DMS114 treated with DMSO at 0.1 percent for 48 hours (cell line): Measurements from ENCODE around the gene HJV.
"Not testable (repeated sequence)": the region's sequence is repeated elsewhere in the genome, so short reads cannot be mapped to it uniquely, and the experiment has no call there.

Experiments
- DNase-seq: peaks from one replicate; lab custom pipeline; 2025; ENCODE audit not compliant: unreplicated experiment; lab: John Stamatoyannopoulos, UW

Gene HJV

DNA sequence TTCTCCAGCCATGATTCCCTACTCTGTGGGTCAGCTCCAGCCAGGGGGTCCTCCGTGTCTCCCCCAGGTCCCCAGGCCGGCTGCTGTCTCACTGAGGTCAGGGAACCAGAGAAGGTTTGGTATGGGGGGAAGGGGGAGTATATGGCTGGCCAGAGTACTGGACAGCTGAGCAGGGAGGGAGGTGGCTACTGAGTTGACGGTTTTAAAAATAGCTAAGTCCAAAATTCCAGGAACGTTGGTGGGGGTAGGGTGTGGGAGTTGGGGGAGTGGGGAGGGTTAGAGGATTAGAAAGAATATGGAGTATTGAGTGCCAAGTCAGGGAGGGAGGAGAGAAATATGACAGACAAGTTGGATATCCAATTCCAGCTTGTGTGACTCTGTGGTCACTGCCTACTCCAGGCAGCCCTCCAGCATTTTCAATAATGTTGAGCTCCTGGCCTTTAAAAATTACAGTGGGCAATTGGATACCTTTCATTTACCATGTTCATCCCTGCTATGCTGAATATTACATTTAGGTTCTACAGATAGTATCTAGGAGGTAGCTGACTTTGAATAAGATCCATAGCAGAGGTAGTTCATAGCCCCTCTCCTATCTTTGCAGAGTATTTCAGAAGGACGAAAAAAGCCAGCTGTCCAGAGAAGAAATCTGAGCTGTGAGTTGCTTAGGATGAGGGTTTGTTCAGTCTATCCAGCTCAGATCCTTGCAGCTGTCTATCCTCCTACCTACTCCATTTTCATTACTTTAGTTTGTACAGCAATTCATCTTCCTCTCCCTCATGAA lies at the start of gene HJV:
Gene HJV, minus strand, starts transcription at position 114 of the 781 bp plus-strand sequence. CDS start 1,504 bp downstream, outside the sequence.
- DNase-seq: no peak

DNA sequence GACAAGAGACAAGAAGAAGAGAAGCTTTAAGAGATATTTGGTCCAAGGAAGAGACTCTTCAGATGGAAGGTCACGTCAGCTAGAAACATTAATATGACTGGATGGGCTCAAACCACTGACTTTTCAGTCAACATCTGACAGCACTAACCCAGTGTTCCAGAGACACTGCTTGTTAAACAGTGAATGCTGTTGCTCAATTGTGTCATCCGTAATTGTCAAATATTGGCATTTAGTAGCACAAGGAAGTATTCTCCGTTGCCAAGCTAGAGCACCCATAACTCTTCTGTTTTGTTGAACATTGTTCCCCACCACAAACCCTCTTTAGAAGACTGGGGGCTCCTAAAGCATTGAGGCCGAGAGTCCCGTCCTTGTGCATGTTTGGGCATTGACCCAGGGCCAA lies 37.6 kb upstream of the HJV start:
- DNase-seq: not testable (repeated sequence)

GRCh38 chr1:146051852-146052676 lies 30.5 kb upstream of the HJV start:
- DNase-seq: peak; percentile 96

DNA sequence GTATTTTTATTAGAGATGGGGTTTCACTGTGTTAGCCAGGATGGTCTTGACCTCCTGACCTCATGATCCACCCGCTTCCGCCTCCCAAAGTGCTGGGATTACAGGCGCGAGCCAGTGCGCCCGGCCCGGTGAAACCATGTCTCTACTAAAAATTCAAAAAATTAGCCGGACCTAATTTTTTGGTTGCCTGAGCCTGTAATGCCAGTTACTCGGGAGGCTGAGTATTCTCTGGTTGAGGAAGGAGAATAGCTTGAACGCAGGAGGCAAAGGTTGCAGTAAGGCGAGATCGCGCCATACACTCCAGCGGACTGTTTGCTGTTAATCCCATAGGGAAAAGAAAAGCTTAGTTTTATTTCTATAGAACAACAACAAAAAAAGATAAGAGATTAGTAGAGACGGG lies 29.9 kb upstream of the HJV start:
- DNase-seq: no peak

DNA sequence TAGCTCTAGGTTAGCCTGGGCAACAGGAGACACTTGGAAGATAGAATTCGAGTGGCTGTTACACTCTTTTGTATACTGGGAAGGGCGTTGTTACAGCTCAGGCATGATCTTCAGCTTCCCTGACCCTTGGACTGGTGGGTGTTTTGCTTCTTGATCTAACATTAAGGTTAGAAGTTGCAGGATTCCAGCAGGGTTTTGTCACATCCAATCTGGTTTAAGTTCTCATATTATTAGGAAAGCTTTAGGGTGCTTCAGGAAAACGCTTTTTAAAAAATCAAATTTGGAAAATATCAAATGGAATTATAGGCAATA lies 29.1 kb upstream of the HJV start:
- not testable (repeated sequence) for DNase-seq

- DNase-seq: not testable (repeated sequence)
Observed at GRCh38 chr1:146049866-146050651, 28.5 kb upstream of the HJV start.

GRCh38 chr1:146049436-146049835 lies 27.9 kb upstream of the HJV start:
- DNase-seq: no peak

GRCh38 chr1:146048514-146049115 lies 27.1 kb upstream of the HJV start:
- DNase-seq: not testable (repeated sequence)

- no peak for DNase-seq
Observed at GRCh38 chr1:146046664-146047063, 25.1 kb upstream of the HJV start.

GRCh38 chr1:146039844-146040194 lies 18.3 kb upstream of the HJV start:
- DNase-seq: no peak

GRCh38 chr1:146036965-146037646 lies 15.6 kb upstream of the HJV start:
- peak; percentile 96 for DNase-seq

DNA sequence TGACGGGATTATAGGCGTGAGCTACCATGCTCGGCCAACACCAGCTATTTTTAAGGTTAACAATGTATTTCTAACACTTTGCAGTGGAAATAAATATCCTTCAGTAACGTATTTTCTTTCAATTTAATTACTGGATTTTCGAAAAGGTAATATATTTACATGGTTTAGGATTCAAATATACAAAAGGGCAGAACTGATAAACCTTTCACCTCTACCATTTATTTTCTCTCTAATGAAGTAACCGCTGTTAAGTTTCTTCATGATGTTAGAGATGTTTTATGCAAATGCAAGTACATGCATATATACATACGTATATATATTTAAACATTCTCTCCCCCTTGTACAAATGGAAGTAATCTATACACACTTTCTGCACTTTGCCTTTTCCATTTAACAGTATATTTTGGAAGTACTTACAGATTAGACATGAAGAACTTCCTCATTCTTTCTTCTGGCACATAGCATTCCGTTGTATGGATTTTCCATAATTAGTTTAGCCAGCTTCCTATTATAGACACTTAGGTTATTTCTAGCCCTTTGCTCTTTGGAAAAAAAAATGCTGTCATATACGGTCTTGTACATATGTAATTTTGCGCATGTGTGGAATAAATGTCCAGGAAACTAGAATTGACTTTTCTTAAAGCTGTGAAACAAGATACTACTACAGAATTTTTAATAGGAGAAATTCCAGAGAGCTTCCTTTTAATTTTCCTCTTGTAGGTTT lies 14.9 kb upstream of the HJV start:
- peak; percentile 91 for DNase-seq

GRCh38 chr1:146035048-146035423 lies 13.5 kb upstream of the HJV start:
- DNase-seq: peak; percentile 85

DNA sequence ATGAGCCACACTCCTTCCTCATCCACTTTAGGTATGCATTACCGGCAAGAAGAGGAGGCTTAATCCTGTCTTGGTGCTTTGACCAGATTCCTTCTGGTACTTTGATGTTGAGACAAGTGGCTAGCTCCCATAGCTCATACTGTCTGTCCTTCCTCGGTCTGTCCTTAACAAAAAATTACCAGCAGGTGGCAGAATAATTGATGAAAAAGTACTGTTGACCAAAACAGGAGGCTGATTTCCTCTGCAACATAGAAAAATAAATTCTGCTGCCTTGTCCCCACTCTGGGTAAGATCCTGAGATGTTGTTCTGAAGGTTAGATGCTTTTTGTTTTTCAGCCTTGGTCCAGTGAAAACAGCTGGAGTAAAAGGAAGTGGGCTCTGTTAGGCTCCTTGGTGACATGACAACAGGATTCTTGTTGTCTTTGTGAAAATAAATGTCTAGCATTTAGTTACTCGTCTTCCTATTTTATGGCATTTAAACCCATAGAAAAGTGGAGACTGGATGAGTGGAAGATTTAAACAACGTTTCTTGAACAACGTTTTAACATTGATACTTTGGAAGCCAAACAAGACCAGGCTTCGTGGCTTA lies 11.2 kb upstream of the HJV start:
- DNase-seq: peak; percentile 74

- no peak for DNase-seq
Observed at GRCh38 chr1:146031476-146031875, 9.9 kb upstream of the HJV start.

GRCh38 chr1:146029117-146029516 lies 7.6 kb upstream of the HJV start:
- DNase-seq: no peak

GRCh38 chr1:146026650-146027049 lies 5.1 kb upstream of the HJV start:
- DNase-seq: not testable (repeated sequence)

DNA sequence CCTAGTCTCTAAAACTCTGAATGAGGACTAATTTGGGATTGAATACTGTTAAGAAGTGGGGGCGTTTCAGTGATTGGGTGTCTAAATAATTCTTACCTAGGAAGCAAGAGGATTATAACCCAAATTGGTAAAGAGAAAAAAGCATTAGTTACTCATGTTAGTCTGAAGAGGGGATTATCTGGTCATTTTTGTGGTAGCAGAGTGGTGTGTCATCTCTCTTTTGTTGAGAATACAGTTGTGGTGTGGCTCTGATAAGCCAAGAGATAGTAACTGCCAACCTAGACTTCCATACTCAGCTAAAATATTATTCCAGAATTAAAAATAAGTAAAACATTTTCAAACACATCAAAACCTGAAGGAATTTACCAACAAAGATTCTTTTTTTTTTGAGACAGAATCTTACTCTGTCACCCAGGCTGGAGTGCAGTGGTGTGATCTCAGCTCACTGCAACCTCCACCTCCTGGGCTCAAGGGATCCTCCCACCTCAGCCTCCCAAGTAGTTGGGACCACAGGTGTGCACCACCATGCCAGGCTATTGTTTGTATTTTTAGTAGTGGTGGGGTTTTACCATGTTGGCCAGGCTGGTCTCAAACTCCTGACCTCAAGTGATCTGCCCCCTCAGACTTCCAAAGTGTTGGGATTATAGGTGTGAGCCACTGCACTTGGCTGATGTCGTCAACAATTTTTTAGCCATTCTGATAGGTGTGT lies 4.4 kb upstream of the HJV start:
- DNase-seq: not testable (repeated sequence)
